NCI-H2081 (cell line): ENCODE data around the gene VGLL4.

Experiments
- DNase-seq, 2 experiments: peaks; one replicate each; lab custom pipeline; 2025; lab: John Stamatoyannopoulos, UW

The VGLL4 gene

GRCh38 chr3:11627612-11628011 lies 16.1 kb downstream of the VGLL4 start:
- no peak for DNase-seq

- DNase-seq, result no peak
Observed at GRCh38 chr3:11626084-11626463, 17.6 kb downstream of the VGLL4 start.

- no peak for DNase-seq
Observed at GRCh38 chr3:11625376-11626083, 18.2 kb downstream of the VGLL4 start.

- DNase-seq, result no peak
Observed at GRCh38 chr3:11624704-11625375, 18.9 kb downstream of the VGLL4 start.

GRCh38 chr3:11624161-11624560 lies 19.6 kb downstream of the VGLL4 start:
- DNase-seq, result no peak

- DNase-seq, result no peak
Observed at GRCh38 chr3:11622586-11623550, 20.8 kb downstream of the VGLL4 start.

GRCh38 chr3:11621077-11621476 lies 22.6 kb downstream of the VGLL4 start:
- DNase-seq, result no peak

GRCh38 chr3:11619946-11620652 lies 23.6 kb downstream of the VGLL4 start:
- DNase-seq, result no peak

GRCh38 chr3:11619461-11619860 lies 24.3 kb downstream of the VGLL4 start:
- DNase-seq, result no peak

- no peak for DNase-seq
Observed at GRCh38 chr3:11618904-11619303, 24.8 kb downstream of the VGLL4 start.

GRCh38 chr3:11616551-11616950 lies 27.2 kb downstream of the VGLL4 start:
- no peak for DNase-seq

- DNase-seq, result no peak
Observed at GRCh38 chr3:11613851-11614487, 29.7 kb downstream of the VGLL4 start.

GRCh38 chr3:11613319-11613718 lies 30.4 kb downstream of the VGLL4 start:
- DNase-seq, result no peak

GRCh38 chr3:11612515-11613188 lies 31.1 kb downstream of the VGLL4 start:
- DNase-seq, result no peak

GRCh38 chr3:11611341-11611799 lies 32.3 kb downstream of the VGLL4 start:
- no peak for DNase-seq

GRCh38 chr3:11610700-11611275 lies 32.9 kb downstream of the VGLL4 start:
- DNase-seq, result no peak

GRCh38 chr3:11610044-11610671 lies 33.6 kb downstream of the VGLL4 start:
- DNase-seq, result no peak

- no peak for DNase-seq
Observed at GRCh38 chr3:11609481-11609880, 34.2 kb downstream of the VGLL4 start.

- no peak for DNase-seq
Observed at GRCh38 chr3:11607816-11608215, 35.9 kb downstream of the VGLL4 start.

- DNase-seq, result no peak
Observed at GRCh38 chr3:11606865-11607440, 36.8 kb downstream of the VGLL4 start.
